Gastroesophageal sphincter (tissue), 4 donors: ENCODE results near the gene KLK1. TPM values are rescaled to one million over a fixed set of nuclear protein-coding genes. Genes with fewer than 3 reads are reported as not detected.

Source experiments
- ATAC-seq: fragments of 150-250 bp; one replicate; pipeline ENCODE4 v1.9.1; 2016; ENCODE audit warnings: mild to moderate bottlenecking, moderate library complexity
- H3K27ac ChIP-seq, 4 donors: fragments of 200-600 bp; sonication (generic) in 3 of 4; 1 replicate in 3 of 4; 2 replicates in 1 of 4; pipeline ENCODE4 v1.5.1; 2016 to 2019
- H3K27me3 ChIP-seq: fragments of 200-600 bp; sonication (generic); one replicate; pipeline ENCODE4 v1.5.1; 2019
- H3K36me3 ChIP-seq, 2 donors: fragments of 200-600 bp; sonication (generic); one replicate each; pipeline ENCODE4 v1.5.1; 2019; ENCODE audit warnings: control low read depth in 1 of 2
- H3K4me1 ChIP-seq, 3 donors: fragments of 200-600 bp; sonication (generic); 1 replicate in 2 of 3; 2 replicates in 1 of 3; pipeline ENCODE4 v1.5.1; 2016 to 2019; ENCODE audit warnings: control low read depth in 2 of 3
- H3K4me3 ChIP-seq, 2 donors: fragments of 200-600 bp; sonication (generic); one replicate each; pipeline ENCODE4 v1.5.1; 2019; ENCODE audit warnings: mild to moderate bottlenecking in 1 of 2, moderate library complexity in 1 of 2
- H3K9me3 ChIP-seq, 3 donors: fragments of 200-600 bp; sonication (generic); one replicate each; pipeline ENCODE4 v1.5.1; 2017 to 2019; ENCODE audit warnings: control low read depth in 2 of 3
- CTCF ChIP-seq, 4 experiments: fragments of 200-600 bp in 2 of 4; fragments of 450-650 bp in 2 of 4; sonication (generic) in 1 of 4; IDR thresholded peaks; one replicate each; pipeline ENCODE4 v1.5.1; 2017 to 2019; ENCODE audit warnings: antibody characterized with exemption in 4 of 4, mild to moderate bottlenecking in 2 of 4, moderate library complexity in 2 of 4
- EP300 ChIP-seq: sonication (generic); formaldehyde crosslinking; IDR thresholded peaks from one replicate; pipeline ENCODE4 v1.6.1; 2017; ENCODE audit warnings: antibody characterized with exemption, mild to moderate bottlenecking
- POLR2A ChIP-seq, 2 donors: fragments of 450-650 bp; IDR thresholded peaks; one replicate each; pipeline ENCODE4 v1.6.1; 2017; ENCODE audit warnings: antibody characterized with exemption in 2 of 2, mild to moderate bottlenecking in 2 of 2, moderate library complexity in 1 of 2
- POLR2AphosphoS5 ChIP-seq: sonication (generic); formaldehyde crosslinking; IDR thresholded peaks from one replicate; pipeline ENCODE4 v1.6.1; 2017; ENCODE audit warnings: antibody characterized with exemption
- WGBS, 2 donors: methylation state at CpG; one replicate each; pipeline ENCODE4 v1.1.5; 2018; ENCODE audit warnings: low coverage in 1 of 2; 5-methylcytosine and 5-hydroxymethylcytosine counted together
- total RNA-seq, 4 donors: library from RNA; depleted of rRNA; stranded (reverse); fragments of >200 nt; gene quantifications; one replicate each; pipeline ENCODE4 v1.1.0, GENCODE V29; 2016

Gene KLK1
- total RNA-seq, 4 donors from 2014 or later, result not detected

DNA sequence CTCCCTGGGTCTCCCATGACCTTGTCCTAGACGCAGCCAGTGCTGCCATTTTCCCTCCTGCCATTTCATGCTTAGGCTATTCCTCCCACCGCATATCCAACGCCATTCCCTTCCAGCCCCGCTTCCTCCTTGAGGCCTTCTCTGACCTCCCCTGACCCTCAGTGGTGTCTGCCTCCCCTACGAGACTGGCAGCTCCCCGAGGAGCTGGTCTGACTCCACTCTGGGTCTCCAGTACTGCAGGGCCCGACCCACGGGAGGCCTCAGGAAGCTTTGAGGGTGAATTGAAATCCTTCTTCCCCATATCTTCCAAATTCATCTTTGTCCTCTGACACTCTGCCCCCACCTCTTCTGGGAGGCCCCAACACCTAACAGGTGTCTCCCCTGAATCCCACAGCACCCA is 9.1 kb upstream of the KLK1 start:
- H3K9me3 ChIP-seq, result no peaks in the 10 kb centered on the region
- H3K27me3 ChIP-seq, result peaks cover 92% of the 10 kb centered on the region
- no peak overlapping the region for H3K27ac ChIP-seq
- H3K36me3 ChIP-seq, result no peaks in the 10 kb centered on the region
- TF ChIP-seq POLR2A (IDR thresholded peaks at IDR 0.05) (no peak), CTCF (IDR thresholded peaks at IDR 0.05) (no peak), EP300 (no peak), POLR2AphosphoS5 (no peak)
- no peak overlapping the region for H3K4me3 ChIP-seq
- H3K4me1 ChIP-seq, result peaks cover 0 to 14% (median 5%) of the 10 kb centered on the region in 3 donors
- no peak for ATAC-seq
- 68 to 91% methylated on average over 7 of the region's 8 CpGs for whole genome bisulfite sequencing, 2 donors

- H3K27ac ChIP-seq, result no peak overlapping the region
- ATAC-seq, result no peak
- no peaks in the 10 kb centered on the region for H3K9me3 ChIP-seq
- H3K27me3 ChIP-seq, result peaks cover 91% of the 10 kb centered on the region
- H3K36me3 ChIP-seq, result no peaks in the 10 kb centered on the region
- H3K4me1 ChIP-seq, result peaks cover 0 to 10% (median 5%) of the 10 kb centered on the region in 3 donors
- TF ChIP-seq EP300 (no peak), POLR2A (IDR thresholded peaks at IDR 0.05) (no peak), POLR2AphosphoS5 (no peak), CTCF (IDR thresholded peaks at IDR 0.05) (no peak)
- WGBS, 2 donors, result 74% methylated on average over 3 of the region's 7 CpGs; no CpG with 5 or more reads in 1 of the 2 donors
- H3K4me3 ChIP-seq, result no peak overlapping the region
Measured at GRCh38 chr19:50831026-50831396, 7.4 kb upstream of the KLK1 start.

DNA sequence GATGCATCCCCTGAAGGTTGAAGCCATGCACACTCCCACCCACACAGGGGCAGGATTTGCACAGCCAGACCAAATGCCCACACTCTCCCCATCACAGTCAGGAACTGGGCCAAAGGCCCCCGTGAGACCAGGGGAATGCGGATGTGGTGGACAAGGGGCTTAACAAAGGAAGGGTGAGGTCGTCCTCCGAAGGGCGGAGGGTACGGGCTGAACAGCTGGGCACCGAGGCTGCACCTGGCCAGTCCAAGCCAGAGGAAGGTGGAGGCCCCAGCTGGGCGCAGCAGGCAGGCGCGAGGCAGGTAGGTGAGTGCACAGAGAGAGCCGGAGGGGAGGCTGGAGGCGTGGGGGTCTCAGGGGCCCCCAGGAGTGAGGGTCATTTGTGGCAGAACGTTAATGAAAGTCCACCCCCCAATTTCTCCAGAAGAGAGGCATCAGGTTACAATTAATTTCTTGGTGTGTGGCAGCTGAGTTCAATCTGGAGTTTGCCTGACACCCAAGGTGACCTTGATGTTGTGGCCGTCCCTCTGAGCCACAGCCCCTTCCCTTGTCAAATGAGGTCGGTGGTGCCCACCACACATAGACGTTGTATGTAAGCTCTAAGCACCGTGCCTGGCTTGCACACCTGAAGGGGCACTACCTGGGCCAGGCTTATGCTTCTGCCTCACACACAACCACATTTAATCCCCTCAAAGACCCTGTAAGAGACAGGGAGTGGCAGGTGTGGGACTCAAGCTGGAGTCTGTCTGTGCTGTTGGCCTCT is 6.9 kb upstream of the KLK1 start:
- peaks cover 0 to 4% (median 3%) of the 10 kb centered on the region in 3 donors for H3K4me1 ChIP-seq
- WGBS, 2 donors, result 10 to 26% methylated on average over 2 to 5 of the region's 17 CpGs
- no peak for TF ChIP-seq CTCF (IDR thresholded peaks at IDR 0.05)
- TF ChIP-seq POLR2A (IDR thresholded peaks at IDR 0.05), result no peak
- no peak for TF ChIP-seq POLR2AphosphoS5
- TF ChIP-seq EP300, result no peak

DNA sequence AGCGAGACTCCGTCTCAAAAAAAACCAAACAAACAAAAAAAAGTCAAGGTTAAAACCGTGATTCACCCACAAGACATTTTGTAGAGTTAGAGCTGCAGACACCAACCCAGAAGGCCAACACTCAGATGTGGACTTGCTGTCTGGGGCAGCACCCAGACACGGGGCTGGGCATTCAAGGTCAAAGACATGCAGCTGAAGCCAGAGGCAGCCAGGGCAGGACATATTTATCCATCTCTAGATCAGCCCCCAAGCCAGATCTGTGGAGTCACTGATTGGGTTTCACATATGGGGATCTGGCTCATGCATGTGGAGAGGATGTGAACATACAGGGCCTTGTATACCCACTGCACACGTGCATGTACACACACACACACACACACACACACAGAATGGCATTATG is 6.2 kb upstream of the KLK1 start:
- Histone ChIP-seq H3K27ac (no peak overlapping the region), H3K4me3 (no peak overlapping the region), H3K27me3 (peaks cover 89% of the 10 kb centered on the region), H3K4me1 (no peaks in the 10 kb centered on the region), H3K36me3 (no peaks in the 10 kb centered on the region), H3K9me3 (no peaks in the 10 kb centered on the region)
- WGBS, 2 donors, result 63% methylated on average over 3 of the region's 5 CpGs; no CpG with 5 or more reads in 1 of the 2 donors
- no peak for ATAC-seq
- no peak for TF ChIP-seq CTCF (IDR thresholded peaks at IDR 0.05)
- no peak for TF ChIP-seq POLR2AphosphoS5
- TF ChIP-seq POLR2A (IDR thresholded peaks at IDR 0.05), result no peak
- TF ChIP-seq EP300, result no peak

More for the DNA sequence above, 6.9 kb upstream of the KLK1 start:
- no peak overlapping the region for H3K4me3 ChIP-seq
- no peak for ATAC-seq
- H3K27me3 ChIP-seq, result peaks cover 89% of the 10 kb centered on the region
- H3K36me3 ChIP-seq, result no peaks in the 10 kb centered on the region
- H3K27ac ChIP-seq, result no peak overlapping the region
- no peaks in the 10 kb centered on the region for H3K9me3 ChIP-seq

- Histone ChIP-seq H3K27ac (no peak overlapping the region), H3K27me3 (peaks cover 89% of the 10 kb centered on the region), H3K4me3 (no peak overlapping the region), H3K36me3 (no peaks in the 10 kb centered on the region), H3K4me1 (no peaks in the 10 kb centered on the region), H3K9me3 (no peaks in the 10 kb centered on the region)
- 60 to 75% methylated on average over 2 to 6 of the region's 14 CpGs for WGBS, 2 donors
- no peak for ATAC-seq
- no peak for TF ChIP-seq CTCF (IDR thresholded peaks at IDR 0.05)
- no peak for TF ChIP-seq POLR2AphosphoS5
- TF ChIP-seq POLR2A (IDR thresholded peaks at IDR 0.05), result no peak
- no peak for TF ChIP-seq EP300
Measured at GRCh38 chr19:50827476-50827875, 3.9 kb upstream of the KLK1 start.
